Measurements from ENCODE around the gene LYPD5. TPM values are rescaled to one million over a fixed set of nuclear protein-coding genes. Genes with fewer than 3 reads are reported as not detected.

The LYPD5 gene
- total and polyA plus RNA-seq, 2 of the 8 experiments (the other 6 are each of a cell fraction or from before 2014, with no cell fraction given) = 0.74 to 4.3 TPM

- no peaks in the 10 kb centered on the region for H3K79me1 ChIP-seq (ENCODE audit: low read depth, low read length)
- no peaks in the 10 kb centered on the region for H4K20me1 ChIP-seq (replicated peaks in 1 of 2; ENCODE audit: control insufficient read depth in 1 of 2, insufficient read depth in 2 of 2, low read length in 2 of 2)
- no peak overlapping the region for H2AFZ ChIP-seq (ENCODE audit: low read length)
- H2BK5ac ChIP-seq (ENCODE audit: low read depth, low read length) = no peak overlapping the region
- peaks cover 60 to 63% of the 10 kb centered on the region in 2 experiments for H3K9me3 ChIP-seq (ENCODE audit: insufficient read depth in 2 of 2, low read depth in 1 of 2, low read length in 1 of 2)
- no peak for FAIRE-seq
- POLR2A ChIA-PET (ENCODE audit: partially characterized antibody) = interaction anchor here (0.7 kb wide), 1 partner anchor 20 kb away, joined by 4 read pairs; no protein-coding TSS in a partner anchor
- H2AK5ac ChIP-seq (ENCODE audit: low read depth, low read length) = no peak overlapping the region
- no peaks in the 10 kb centered on the region for H3K27me3 ChIP-seq (replicated peaks in 1 of 4; ENCODE audit: control insufficient read depth in 3 of 4, extremely low read depth in 1 of 4, insufficient read depth in 3 of 4, low read length in 3 of 4)
- CTCF ChIA-PET (ENCODE audit: partially characterized antibody) = no interaction called here
- H3K36me3 ChIP-seq (ENCODE audit: control insufficient read depth in 2 of 4, insufficient read depth in 4 of 4, low read length in 3 of 4) = peaks cover 0 to 28% (median 11%) of the 10 kb centered on the region in 4 experiments; a peak in 6 of 8 replicates
- H2BK12ac ChIP-seq (ENCODE audit: low read depth, low read length) = no peak overlapping the region
- H3K56ac ChIP-seq (replicated peaks; ENCODE audit: insufficient read length, low read depth, low read length) = no peak overlapping the region
- no peak overlapping the region for H3K4me2 ChIP-seq (ENCODE audit: insufficient read depth in 1 of 2, low read depth in 2 of 2, low read length in 2 of 2)
- no peaks in the 10 kb centered on the region for H3K79me2 ChIP-seq (ENCODE audit: control insufficient read depth in 1 of 2, insufficient read depth in 2 of 2, low read length in 2 of 2)
- H3K27ac ChIP-seq (ENCODE audit: low read depth, low read length) = no peak overlapping the region
- no peak overlapping the region for H4K91ac ChIP-seq (replicated peaks; ENCODE audit: insufficient read length, low read length)
- no peak overlapping the region for H2BK20ac ChIP-seq (ENCODE audit: low read length)
- no peak overlapping the region for H2BK120ac ChIP-seq (replicated peaks; ENCODE audit: low read depth, low read length)
- no peak for TF ChIP-seq POU5F1 (IDR thresholded peaks at IDR 0.05; ENCODE audit: low read depth, low read length)
- peak; percentile 67 for TF ChIP-seq ZNF274 (IDR thresholded peaks at IDR 0.05; ENCODE audit: borderline replicate concordance, extremely low read depth, low read length)
- no peak for TF ChIP-seq ATF2 (IDR thresholded peaks at IDR 0.05; ENCODE audit: low read length)
- no peak for TF ChIP-seq CREB1 (IDR thresholded peaks at IDR 0.05)
- no peaks in the 10 kb centered on the region for H3K23me2 ChIP-seq (ENCODE audit: low read depth, low read length)
- no peak overlapping the region for H3K4me3 ChIP-seq (ENCODE audit: extremely low read depth in 1 of 4, insufficient read depth in 2 of 4, low read depth in 3 of 4, low read length in 4 of 4)
- no peaks in the 10 kb centered on the region for H3K4me1 ChIP-seq (replicated peaks in 1 of 4; ENCODE audit: control insufficient read depth in 3 of 4, insufficient read depth in 4 of 4, low read length in 3 of 4)
- H3K18ac ChIP-seq (ENCODE audit: extremely low read depth, low read length) = no peak overlapping the region
- no peak overlapping the region for H3K14ac ChIP-seq (ENCODE audit: insufficient read length)
- H3K4ac ChIP-seq (replicated peaks; ENCODE audit: insufficient read length, low read depth, low read length) = no peak overlapping the region
- H3K23ac ChIP-seq (ENCODE audit: insufficient read length) = no peak overlapping the region
- DNase-seq (ENCODE audit: low read depth in 1 of 2, low spot score in 2 of 2) = no peak
- no peak overlapping the region for H3K9ac ChIP-seq (replicated peaks in 1 of 4; ENCODE audit: extremely low read depth in 1 of 4, low read depth in 3 of 4, low read length in 3 of 4)
- no peak overlapping the region for H4K8ac ChIP-seq (ENCODE audit: extremely low read depth, insufficient read depth, low read length)
- H2BK15ac ChIP-seq (ENCODE audit: low read length) = no peak overlapping the region
- no peak overlapping the region for H4K5ac ChIP-seq (ENCODE audit: insufficient read length, low read depth, low read length)
Measured at GRCh38 chr19:43848821-43849220, 46.6 kb upstream of the LYPD5 start.
